Measurements from ENCODE around the gene MRPL53.
"Not testable (repeated sequence)": the region's sequence is repeated elsewhere in the genome, so short reads cannot be mapped to it uniquely, and the experiment has no call there.

Gene MRPL53

DNA sequence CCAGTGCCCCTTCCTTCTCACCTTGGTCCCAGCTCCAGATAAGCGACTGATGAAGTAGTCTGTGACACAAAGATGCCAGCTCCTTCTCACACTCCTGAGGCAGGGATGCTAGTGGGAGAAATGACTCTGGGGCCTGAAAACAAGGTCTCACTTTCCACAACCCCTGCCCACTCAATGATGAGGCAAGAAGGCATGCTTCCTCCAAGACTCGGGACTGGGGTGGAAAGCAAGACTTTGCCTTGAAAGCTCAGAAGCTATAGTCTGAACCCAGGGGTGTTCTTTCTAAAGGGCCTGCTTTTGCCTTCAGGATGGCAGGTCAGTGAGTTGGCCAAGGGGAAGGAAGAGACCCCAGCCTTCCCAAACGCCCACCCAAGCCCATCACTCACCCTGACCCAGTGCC, 9.0 kb upstream of the MRPL53 start:
- no peak for DNase-seq

- DNase-seq: peak; percentile 12
Observed at GRCh38 chr2:74474899-74475298, 2.4 kb upstream of the MRPL53 start.

DNA sequence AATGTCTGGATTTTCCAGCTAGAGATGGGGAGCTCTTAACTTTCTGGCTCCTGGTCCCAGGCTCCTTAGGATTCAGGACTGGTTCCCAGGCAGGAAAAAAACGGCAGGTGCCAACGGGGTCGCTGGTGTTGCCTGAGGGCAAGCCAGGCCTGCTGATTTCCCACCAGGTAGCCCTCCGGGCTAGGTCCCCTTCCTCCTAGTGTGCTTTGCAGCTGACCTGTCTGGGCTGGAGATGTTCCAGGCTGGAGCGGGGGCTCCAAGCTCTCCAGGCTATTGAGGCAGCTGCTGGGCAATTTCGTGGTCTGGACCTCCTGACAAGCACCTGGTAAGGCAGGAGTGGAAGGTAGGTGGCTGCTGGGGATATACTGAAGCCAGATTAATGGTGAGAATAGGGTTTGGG, 2.0 kb upstream of the MRPL53 start:
- DNase-seq: no peak

DNA sequence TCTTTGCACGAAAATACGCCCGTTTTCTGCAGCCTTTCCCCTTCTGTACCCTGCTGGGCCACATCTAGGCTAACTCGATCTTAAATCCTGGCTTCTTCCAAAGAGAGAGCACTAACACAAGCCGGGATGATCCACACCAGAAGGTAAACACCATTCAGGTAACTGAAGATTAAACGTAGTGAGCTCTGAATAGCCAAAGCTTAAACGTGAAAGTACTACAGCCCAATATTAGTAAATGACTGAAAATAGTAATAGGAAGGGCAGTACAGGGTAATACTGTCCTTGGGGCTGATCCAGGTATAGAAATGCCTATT, 422 bp upstream of the MRPL53 start:
- DNase-seq: no peak

DNA sequence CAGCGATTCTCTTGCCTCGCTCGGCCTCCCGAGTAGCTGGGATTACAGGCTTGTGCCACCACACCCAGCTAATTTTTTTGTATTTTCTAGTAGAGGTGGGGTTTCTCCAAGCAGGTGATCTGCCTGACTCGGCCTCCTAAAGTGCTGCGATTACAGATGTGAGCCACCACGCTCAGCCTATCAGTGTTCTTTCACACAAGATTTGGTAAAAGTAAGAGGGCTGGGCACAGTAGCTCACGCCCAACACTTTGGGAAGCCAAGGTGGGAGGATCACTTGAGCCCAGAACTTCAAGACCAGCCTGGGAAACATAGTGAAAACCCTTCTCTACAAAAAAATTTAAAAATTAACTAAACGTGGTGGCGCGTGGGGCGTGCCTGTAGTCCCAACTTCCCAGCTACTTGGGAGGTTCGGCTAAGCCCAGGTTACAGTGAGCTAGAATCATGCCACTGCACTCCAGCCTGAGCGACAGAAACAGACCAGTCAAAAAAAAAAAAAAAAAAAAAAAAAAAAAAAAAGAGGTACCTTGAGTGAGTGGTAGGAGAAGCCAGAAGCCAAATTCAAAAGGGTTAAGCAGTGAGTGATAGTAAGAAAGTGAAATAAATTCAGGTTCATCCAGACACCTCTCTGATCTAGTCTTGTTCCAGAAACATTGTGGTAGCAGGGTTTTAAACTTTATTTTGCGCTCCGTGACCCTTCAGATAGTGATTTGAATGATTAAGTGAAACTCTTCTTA, 981 bp downstream of the MRPL53 start:
- DNase-seq: no peak

- not testable (repeated sequence) for DNase-seq
Observed at GRCh38 chr2:74470742-74471141, 1.7 kb downstream of the MRPL53 start.

GRCh38 chr2:74464406-74464805, 8.1 kb downstream of the MRPL53 start:
- DNase-seq: peak; percentile 11

GRCh38 chr2:74462786-74463105, 9.7 kb downstream of the MRPL53 start:
- no peak for DNase-seq

GRCh38 chr2:74462054-74462785, 10.3 kb downstream of the MRPL53 start:
- no peak for DNase-seq

GRCh38 chr2:74461187-74462053, 11.1 kb downstream of the MRPL53 start:
- no peak for DNase-seq

GRCh38 chr2:74460187-74460586, 12.3 kb downstream of the MRPL53 start:
- DNase-seq: not testable (repeated sequence)

GRCh38 chr2:74459503-74460118, 12.9 kb downstream of the MRPL53 start:
- not testable (repeated sequence) for DNase-seq

DNA sequence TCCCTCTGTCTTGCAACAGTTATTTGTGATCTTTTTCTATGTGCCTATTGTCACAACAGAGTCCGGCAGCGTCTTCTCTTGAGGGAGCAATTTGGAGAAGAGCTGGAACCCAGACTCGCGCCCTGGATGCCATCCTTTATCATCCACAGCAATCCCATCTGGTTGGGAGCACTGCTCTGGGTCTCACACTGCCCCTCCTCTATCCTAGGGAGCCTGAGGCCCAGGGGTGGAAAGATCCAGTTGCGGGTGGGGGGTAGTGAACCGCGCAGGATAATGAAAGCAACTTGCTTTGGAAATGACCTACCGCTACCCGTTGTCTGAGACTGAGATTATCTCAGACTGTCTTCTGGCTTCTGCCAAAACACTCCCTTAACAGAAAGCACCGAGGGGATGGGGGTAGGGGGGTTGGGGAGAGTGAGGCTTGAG, 13.5 kb downstream of the MRPL53 start:
- peak; percentile 12 for DNase-seq

- DNase-seq: peak; percentile 98
Observed at GRCh38 chr2:74458132-74458937, 14.1 kb downstream of the MRPL53 start, which contains the start of gene WBP1. Gene WBP1 (plus strand): TSS chr2:74458438. CDS start chr2:74458603, 165 bp downstream.

DNA sequence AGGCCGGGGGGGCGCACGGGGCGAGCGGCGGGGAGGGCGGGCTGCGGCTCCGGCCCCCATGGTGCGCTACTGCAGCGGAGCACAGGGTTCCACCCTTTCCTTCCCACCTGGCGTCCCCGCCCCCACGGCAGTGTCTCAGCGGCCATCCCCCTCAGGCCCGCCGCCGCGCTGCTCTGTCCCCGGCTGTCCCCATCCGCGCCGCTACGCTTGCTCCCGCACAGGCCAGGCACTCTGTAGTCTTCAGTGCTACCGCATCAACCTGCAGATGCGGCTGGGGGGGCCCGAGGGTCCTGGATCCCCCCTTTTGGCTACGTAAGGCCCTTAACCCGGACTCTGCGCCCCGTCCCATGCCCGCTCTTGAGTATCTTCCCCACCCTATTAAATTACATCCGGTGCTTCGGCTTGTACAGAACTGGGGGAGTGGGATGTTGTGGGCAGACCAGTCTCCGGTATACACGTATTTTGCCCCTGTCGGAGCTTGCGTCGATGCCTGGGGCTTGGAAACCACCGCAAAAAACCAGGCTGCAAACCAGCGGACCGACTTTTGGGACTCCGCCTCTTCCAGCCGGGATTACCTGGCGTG, 14.8 kb downstream of the MRPL53 start:
- DNase-seq: peak; percentile 86

DNA sequence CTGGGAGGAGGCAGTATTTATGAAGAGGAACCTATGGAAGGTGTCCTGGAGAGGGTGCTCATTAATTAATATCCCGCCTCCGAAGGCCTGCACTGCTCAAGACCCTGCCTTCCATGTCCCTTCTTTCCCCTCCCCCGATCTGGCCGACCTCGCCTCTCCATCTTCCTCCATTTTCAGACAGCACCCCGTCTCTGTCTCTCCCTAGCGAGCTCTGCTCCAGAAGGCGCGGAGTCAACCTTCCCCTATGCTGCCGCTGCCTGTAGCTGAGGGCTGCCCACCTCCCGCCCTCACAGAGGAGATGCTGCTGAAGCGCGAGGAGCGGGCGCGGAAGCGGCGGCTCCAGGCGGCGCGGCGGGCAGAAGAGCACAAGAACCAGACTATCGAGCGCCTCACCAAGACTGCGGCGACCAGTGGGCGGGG, 15.3 kb downstream of the MRPL53 start:
- no peak for DNase-seq

DNA sequence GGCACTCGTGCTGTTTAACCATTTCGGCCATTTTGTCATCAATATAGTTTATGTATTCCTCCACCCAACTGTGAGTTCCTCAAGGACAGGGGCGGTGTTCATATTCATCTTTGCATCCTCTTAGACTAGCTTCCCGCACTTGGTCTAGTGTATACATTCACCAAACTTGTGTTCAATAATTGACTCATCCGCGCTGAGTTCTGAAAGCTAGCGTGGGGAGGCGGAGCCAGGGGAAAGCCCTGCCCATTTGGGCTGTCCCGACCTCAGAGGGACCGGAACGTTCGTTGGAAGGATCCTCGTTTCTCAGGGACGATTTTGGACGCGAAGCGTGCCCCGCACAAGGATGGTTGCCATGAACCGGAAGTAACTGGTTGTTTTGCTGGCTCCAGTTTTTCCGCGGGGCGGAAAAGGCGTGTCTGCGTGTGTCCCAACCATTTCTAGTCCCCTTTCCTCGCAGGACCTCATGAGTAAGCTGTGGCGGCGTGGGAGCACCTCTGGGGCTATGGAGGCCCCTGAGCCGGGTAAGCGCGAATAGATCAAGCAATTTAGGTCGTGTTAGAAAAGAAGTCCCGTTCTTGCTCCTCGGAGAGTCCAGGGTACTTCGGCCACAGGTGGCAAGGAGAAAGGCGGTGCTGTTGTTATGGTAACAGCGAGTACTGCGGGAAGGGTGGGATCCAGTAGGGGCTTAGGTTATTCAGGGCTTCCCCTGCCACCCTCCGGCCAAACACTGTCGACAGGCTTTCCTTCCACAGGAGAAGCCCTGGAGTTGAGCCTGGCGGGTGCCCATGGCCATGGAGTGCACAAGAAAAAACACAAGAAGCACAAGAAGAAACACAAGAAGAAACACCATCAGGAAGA, 17.6 kb downstream of the MRPL53 start, which contains the start of gene INO80B:
TSS of gene INO80B (plus strand) at position 434 of the 858 bp plus-strand sequence. CDS start at position 464, 30 bp downstream.
- peak; percentile 94 for DNase-seq

GRCh38 chr2:74450570-74451190, 21.8 kb downstream of the MRPL53 start:
- DNase-seq: no peak

DNA sequence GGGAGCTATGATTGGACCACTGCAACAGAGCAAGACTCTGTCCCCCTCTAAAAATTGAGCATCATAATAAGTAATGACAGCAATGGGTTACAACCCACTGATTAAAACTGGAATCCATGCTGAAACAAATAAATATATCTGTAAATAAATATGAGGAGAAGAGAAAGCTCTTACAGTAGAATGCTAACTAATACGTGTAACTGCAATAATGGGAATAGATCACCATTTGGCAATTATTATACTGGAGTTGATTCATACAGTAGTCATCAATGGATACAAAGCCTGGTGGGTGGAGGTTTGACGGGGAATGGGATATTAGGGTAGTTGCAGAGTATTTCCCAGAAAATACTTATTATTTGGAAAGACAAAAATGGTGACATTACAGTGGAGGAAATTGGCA, 23.7 kb downstream of the MRPL53 start:
- no peak for DNase-seq

Data from NCI-H69 (cell line).